Kidney (tissue), 14 donors: ENCODE results near the gene FAM76A. TPM values are rescaled to one million over a fixed set of nuclear protein-coding genes. Genes with fewer than 3 reads are reported as not detected.
A peak's percentile ranks its signal among the peaks of the same experiment; 100 is the strongest.

Experiments
- DNase-seq, 5 donors: peaks; one replicate each; pipeline ENCODE4 v3.0.0-alpha.2; 2013 to 2020
- FAIRE-seq: peaks from 2 replicates; lab custom pipeline; 2012; peaks lifted over from hg19 to GRCh38; lab: Jason Lieb, UNC
- H3K27ac ChIP-seq, 2 donors: one replicate each; pipeline ENCODE4 v1.7.0; 2013; ENCODE audit warnings: low read depth in 2 of 2, low read length in 2 of 2, inconsistent platforms in 1 of 2
- H3K27me3 ChIP-seq: one replicate; pipeline ENCODE4 v1.7.1; 2013; ENCODE audit warnings: low read length, inconsistent platforms; ENCODE audit not compliant: control insufficient read depth, insufficient read depth
- H3K36me3 ChIP-seq, 3 donors: one replicate each; pipeline versions ENCODE4 v1.7.0 to v1.7.1; 2013; ENCODE audit warnings: low read length in 3 of 3, control low read depth in 1 of 3, inconsistent platforms in 1 of 3; ENCODE audit not compliant: insufficient read depth in 3 of 3, control insufficient read depth in 2 of 3
- H3K4me1 ChIP-seq, 3 donors: one replicate each; pipeline versions ENCODE4 v1.7.0 to v1.7.1; 2013; ENCODE audit warnings: low read length in 3 of 3, inconsistent platforms in 1 of 3, low read depth in 1 of 3; ENCODE audit not compliant: control insufficient read depth in 2 of 3, insufficient read depth in 2 of 3
- H3K4me3 ChIP-seq, 3 donors: one replicate each; pipeline versions ENCODE4 v1.7.0 to v1.8.1; 2013; ENCODE audit warnings: low read length in 3 of 3, control low read depth in 1 of 3, inconsistent platforms in 1 of 3
- H3K9ac ChIP-seq, 3 donors: one replicate each; pipeline versions ENCODE4 v1.7.0 to v1.7.1; 2013; ENCODE audit warnings: low read length in 3 of 3, control low read depth in 1 of 3, inconsistent platforms in 1 of 3
- H3K9me3 ChIP-seq, 3 donors: one replicate each; pipeline versions ENCODE4 v1.7.0 to v1.7.1; 2013; ENCODE audit warnings: low read length in 3 of 3, control low read depth in 1 of 3, inconsistent platforms in 1 of 3; ENCODE audit not compliant: control insufficient read depth in 2 of 3, insufficient read depth in 1 of 3
- CTCF ChIP-seq: IDR thresholded peaks from 3 replicates; pipeline ENCODE4 v1.5.1; 2012; ENCODE audit warnings: mild to moderate bottlenecking, moderate library complexity, borderline replicate concordance; ENCODE audit not compliant: insufficient read depth; ENCODE audit errors: extremely low read depth
- intact Hi-C: fragments of 100-400 bp; cut with DNase I; formaldehyde crosslinking; loops from one replicate; pipeline ENCODE4 v1.11.1; 2022
- polyA plus RNA-seq: library from polyadenylated mRNA; stranded (reverse); fragments of 350-450 nt; fragmentation: Illumina TruSeq; extraction: RNeasy Lipid Tissue Mini Kit (QIAGEN cat#74804); gene quantifications from one replicate; pipeline ENCODE4 v1.2.3, GENCODE V29; 2014; ENCODE audit warnings: low read depth, low replicate concordance; ENCODE audit not compliant: insufficient read depth
- total RNA-seq: library from RNA; stranded (reverse); fragmentation: NEBNext Ultra II Directional; extraction: Animal tissue kit (Norgen Biotek cat#: 25700); gene quantifications from one replicate; pipeline ENCODE4 v1.2.1, GENCODE V29; 2021
- donor health status: control.
- donor health status: control.
- donor health status: control.
- donor health status: control.
- donor health status: control.
- donor health status: DM: yes; HTN: yes; CAD: no.
- donor health status: Normal renal cell carcinoma (clear cell type).

Gene FAM76A
- total and polyA plus RNA-seq, 2 donors from 2014 or later, result 5.9 to 17.0 TPM

- intact Hi-C loops, result no loop called here
- TF ChIP-seq CTCF, result no peak
- H3K9me3 ChIP-seq, result no peaks in the 10 kb centered on the region
- DNase-seq (peak in 1 of 5 donors; percentile 21), FAIRE-seq (no peak)
- no peaks in the 10 kb centered on the region for H3K27me3 ChIP-seq
- H3K4me1 ChIP-seq, result peaks cover 2 to 12% (median 4%) of the 10 kb centered on the region in 3 donors
- H3K27ac ChIP-seq, result peak overlapping the region; percentile 34 to 95
- no peaks in the 10 kb centered on the region for H3K36me3 ChIP-seq
- H3K4me3 ChIP-seq, result peak overlapping the region; percentile 65 to 99 (median 88)
- H3K9ac ChIP-seq, result peak overlapping the region in 2 of 3 donors; percentile 79 to 99
Measured at GRCh38 chr1:27772036-27772931, 46.5 kb downstream of the FAM76A start.

GRCh38 chr1:27772932-27773825 lies 47.4 kb downstream of the FAM76A start, which contains the start of gene STX12:
TSS of gene STX12 (plus strand) at chr1:27773219. CDS start at chr1:27773308, 89 bp downstream.
- H3K36me3 ChIP-seq, result no peaks in the 10 kb centered on the region
- H3K4me1 ChIP-seq, result peaks cover 2 to 12% (median 4%) of the 10 kb centered on the region in 3 donors
- intact Hi-C loops, result no loop called here
- peak within 1 kb of the TSS; percentile 26 to 99 (median 79) for H3K9ac ChIP-seq
- peak; percentile 5 for TF ChIP-seq CTCF
- peak; percentile 72 for FAIRE-seq
- H3K9me3 ChIP-seq, result no peaks in the 10 kb centered on the region
- peak; percentile 99 to 100 (median 99) for DNase-seq
- H3K27ac ChIP-seq, result peak within 1 kb of the TSS; percentile 57 to 95
- no peaks in the 10 kb centered on the region for H3K27me3 ChIP-seq
- H3K4me3 ChIP-seq, result peak within 1 kb of the TSS; percentile 67 to 99 (median 88)

- DNase-seq (peak in 2 of 5 donors; percentile 18 to 30), FAIRE-seq (no peak)
- Histone ChIP-seq H3K4me3 (peak overlapping the region; percentile 66 to 99 (median 67)), H3K27ac (peak overlapping the region; percentile 57 to 95), H3K9ac (peak overlapping the region; percentile 26 to 99 (median 42)), H3K9me3 (no peaks in the 10 kb centered on the region), H3K4me1 (peaks cover 2 to 12% (median 4%) of the 10 kb centered on the region in 3 donors), H3K36me3 (no peaks in the 10 kb centered on the region), H3K27me3 (no peaks in the 10 kb centered on the region)
- intact Hi-C loops, result no loop called here
- TF ChIP-seq CTCF, result no peak
Measured at GRCh38 chr1:27773826-27774445, 48.2 kb downstream of the FAM76A start.
